Measurements from ENCODE around the gene GNL3. TPM values are rescaled to one million over a fixed set of nuclear protein-coding genes. Genes with fewer than 3 reads are reported as not detected.
A peak's percentile ranks its signal among the peaks of the same experiment; 100 is the strongest.

GNL3 gene
- total and polyA plus RNA-seq, 2 of the 8 experiments (the other 6 are each of a cell fraction or from before 2014, with no cell fraction given) = 45.5 to 184 TPM

DNA sequence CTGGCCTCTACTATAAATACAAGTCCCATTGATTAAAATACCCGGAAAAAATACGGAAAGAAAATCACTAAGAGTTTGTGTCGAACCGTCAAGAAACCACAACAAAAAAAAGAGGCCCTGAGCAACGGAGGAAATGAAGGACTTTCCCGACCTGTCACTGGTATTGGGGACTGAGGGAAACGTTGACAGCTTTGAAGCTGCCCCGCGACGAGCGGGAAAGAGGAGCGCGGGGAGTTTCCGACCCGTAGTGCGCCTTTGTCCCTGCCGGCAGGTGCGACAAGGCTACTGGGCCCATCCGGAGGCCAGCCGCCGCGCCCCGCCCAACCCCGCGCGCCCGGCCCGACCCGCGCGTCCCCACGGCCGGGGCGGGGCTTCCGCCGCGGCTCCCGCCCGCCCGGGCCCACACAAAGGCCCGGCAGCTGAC, 535 bp upstream of the GNL3 start:
- H2BK12ac ChIP-seq (ENCODE audit: low read depth, low read length) = no peak overlapping the region
- H2BK15ac ChIP-seq (ENCODE audit: low read length) = no peak overlapping the region
- no peak overlapping the region for H2BK20ac ChIP-seq (ENCODE audit: low read length)
- no peak overlapping the region for H2AK5ac ChIP-seq (ENCODE audit: low read depth, low read length)
- CTCF ChIA-PET (ENCODE audit: partially characterized antibody) = interaction anchor here (1.0 kb wide), 1 partner anchor 20 kb away, joined by 3 read pairs; no protein-coding TSS in a partner anchor
- H3K23me2 ChIP-seq (ENCODE audit: low read depth, low read length) = no peaks in the 10 kb centered on the region
- H4K20me1 ChIP-seq (replicated peaks in 1 of 2; ENCODE audit: control insufficient read depth in 1 of 2, insufficient read depth in 2 of 2, low read length in 2 of 2) = peaks cover 0 to 1% of the 10 kb centered on the region in 2 experiments
- 0 out of 2 replicates have a peak overlapping the region, but pooled peaks have one; percentile 25 for H2AFZ ChIP-seq (ENCODE audit: low read length)
- H3K23ac ChIP-seq (ENCODE audit: insufficient read length) = no peak overlapping the region
- H3K9ac ChIP-seq (replicated peaks in 1 of 4; ENCODE audit: extremely low read depth in 1 of 4, low read depth in 3 of 4, low read length in 3 of 4) = peak overlapping the region; percentile 76 to 99 (median 94)
- H2BK120ac ChIP-seq (replicated peaks; ENCODE audit: low read depth, low read length) = no peak overlapping the region
- H3K4me2 ChIP-seq (ENCODE audit: insufficient read depth in 1 of 2, low read depth in 2 of 2, low read length in 2 of 2) = peak overlapping the region; percentile 45 to 60
- H4K5ac ChIP-seq (ENCODE audit: insufficient read length, low read depth, low read length) = no peak overlapping the region
- H3K79me1 ChIP-seq (ENCODE audit: low read depth, low read length) = peaks cover 5% of the 10 kb centered on the region; the same call in 1 of the 2 replicates
- no peak overlapping the region for H4K91ac ChIP-seq (replicated peaks; ENCODE audit: insufficient read length, low read length)
- WGBS, 2 experiments (ENCODE audit: extremely low coverage in 1 of 2, insufficient coverage in 1 of 2, insufficient read length in 1 of 2, insufficient replicate concordance in 2 of 2, low coverage in 1 of 2, low lambda C conversion rate in 2 of 2, missing lambda C conversion rate in 1 of 2) = 0% methylated on average over 29 of the region's 41 CpGs; no CpG with 5 or more reads in 1 of the 2 experiments
- no peak overlapping the region for H3K4ac ChIP-seq (replicated peaks; ENCODE audit: insufficient read length, low read depth, low read length)
- H3K27ac ChIP-seq (ENCODE audit: low read depth, low read length) = peak overlapping the region; percentile 92; the same call in 1 of the 2 replicates
- no peaks in the 10 kb centered on the region for H3K9me3 ChIP-seq (ENCODE audit: insufficient read depth in 2 of 2, low read depth in 1 of 2, low read length in 1 of 2)
- no peak overlapping the region for H2BK5ac ChIP-seq (ENCODE audit: low read depth, low read length)
- H3K36me3 ChIP-seq (ENCODE audit: control insufficient read depth in 2 of 4, insufficient read depth in 4 of 4, low read length in 3 of 4) = peaks cover 30 to 40% (median 32%) of the 10 kb centered on the region in 4 experiments
- H3K18ac ChIP-seq (ENCODE audit: extremely low read depth, low read length) = no peak overlapping the region
- POLR2A ChIA-PET (ENCODE audit: partially characterized antibody) = interaction anchor here (0.8 to 16.2 kb wide), 10 partner anchors 8 to 346 kb away, joined by 3 to 347 read pairs (median 6); partner anchors contain the start of genes GLT8D1 and SPCS1
- peak overlapping the region; percentile 98 for H4K8ac ChIP-seq (ENCODE audit: extremely low read depth, insufficient read depth, low read length)
- peak overlapping the region; percentile 50 for H3K56ac ChIP-seq (replicated peaks; ENCODE audit: insufficient read length, low read depth, low read length)
- H3K79me2 ChIP-seq (ENCODE audit: control insufficient read depth in 1 of 2, insufficient read depth in 2 of 2, low read length in 2 of 2) = peaks cover 9 to 78% of the 10 kb centered on the region in 2 experiments
- H3K14ac ChIP-seq (ENCODE audit: insufficient read length) = no peak overlapping the region
- H3K27me3 ChIP-seq (replicated peaks in 1 of 4; ENCODE audit: control insufficient read depth in 3 of 4, extremely low read depth in 1 of 4, insufficient read depth in 3 of 4, low read length in 3 of 4) = no peaks in the 10 kb centered on the region
- H3K4me3 ChIP-seq (ENCODE audit: extremely low read depth in 1 of 4, insufficient read depth in 2 of 4, low read depth in 3 of 4, low read length in 4 of 4) = peak overlapping the region; percentile 75 to 99 (median 94)
- H3K4me1 ChIP-seq (replicated peaks in 1 of 4; ENCODE audit: control insufficient read depth in 3 of 4, insufficient read depth in 4 of 4, low read length in 3 of 4) = peaks cover 0 to 2% (median under 1%) of the 10 kb centered on the region in 4 experiments; a peak in 3 of 7 replicates
- no peak for DNase-seq (ENCODE audit: low read depth in 1 of 2, low spot score in 2 of 2)
- FAIRE-seq = no peak
- TF ChIP-seq CTCF (IDR thresholded peaks at IDR 0.05; ENCODE audit: control extremely low read depth in 1 of 3, insufficient read depth in 1 of 3, low read depth in 1 of 3, low read length in 3 of 3) = no peak
- TF ChIP-seq ZNF274 (IDR thresholded peaks at IDR 0.05; ENCODE audit: borderline replicate concordance, extremely low read depth, low read length) = no peak
- TF ChIP-seq GTF2F1 (IDR thresholded peaks at IDR 0.05; ENCODE audit: borderline replicate concordance, low read depth, low read length) = no peak
- TF ChIP-seq, protein P1, sequence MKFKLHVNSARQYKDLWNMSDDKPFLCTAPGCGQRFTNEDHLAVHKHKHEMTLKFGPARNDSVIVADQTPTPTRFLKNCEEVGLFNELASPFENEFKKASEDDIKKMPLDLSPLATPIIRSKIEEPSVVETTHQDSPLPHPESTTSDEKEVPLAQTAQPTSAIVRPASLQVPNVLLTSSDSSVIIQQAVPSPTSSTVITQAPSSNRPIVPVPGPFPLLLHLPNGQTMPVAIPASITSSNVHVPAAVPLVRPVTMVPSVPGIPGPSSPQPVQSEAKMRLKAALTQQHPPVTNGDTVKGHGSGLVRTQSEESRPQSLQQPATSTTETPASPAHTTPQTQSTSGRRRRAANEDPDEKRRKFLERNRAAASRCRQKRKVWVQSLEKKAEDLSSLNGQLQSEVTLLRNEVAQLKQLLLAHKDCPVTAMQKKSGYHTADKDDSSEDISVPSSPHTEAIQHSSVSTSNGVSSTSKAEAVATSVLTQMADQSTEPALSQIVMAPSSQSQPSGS (IDR thresholded peaks at IDR 0.05; ENCODE audit: low read length) = no peak
- no peak for TF ChIP-seq CREB1 (IDR thresholded peaks at IDR 0.05)
- no peak for TF ChIP-seq POU5F1 (IDR thresholded peaks at IDR 0.05; ENCODE audit: low read depth, low read length)
- peak; percentile 20 to 27; a peak in 1 of 4 replicates for TF ChIP-seq HDAC2 (IDR thresholded peaks at IDR 0.05; ENCODE audit: borderline replicate concordance in 1 of 2, low read depth in 2 of 2, low read length in 2 of 2)
- TF ChIP-seq CBX8 (IDR thresholded peaks at IDR 0.05; ENCODE audit: borderline replicate concordance, low read depth, low read length) = no peak

All from H1 (cell line).